Left renal cortex interstitium (tissue), 4 donors: ENCODE measurements around the gene WDR38. TPM values are rescaled to one million over a fixed set of nuclear protein-coding genes. Genes with fewer than 3 reads are reported as not detected.

Source experiments
- DNase-seq, 4 donors: peaks; one replicate each; pipeline ENCODE4 v3.0.0-alpha.2; 2013; ENCODE audit warnings: low read depth in 4 of 4, low spot score in 2 of 4, missing footprints in 1 of 4
- polyA plus RNA-seq, 4 donors: library from polyadenylated mRNA; unstranded; fragments of 120-200 nt; gene quantifications; one replicate each; pipeline ENCODE4 v1.2.1, GENCODE V29; 2013; ENCODE audit not compliant: insufficient read length in 4 of 4

Gene WDR38
- polyA plus RNA-seq, 4 donors, result 0.19 to 0.31 (median 0.30) TPM

GRCh38 chr9:124855944-124856765 lies 2.9 kb downstream of the WDR38 start:
- DNase-seq, result no peak

GRCh38 chr9:124857533-124858162 lies 4.4 kb downstream of the WDR38 start:
- no peak for DNase-seq

GRCh38 chr9:124858330-124859046 lies 5.2 kb downstream of the WDR38 start:
- no peak for DNase-seq

GRCh38 chr9:124859803-124860581 lies 6.7 kb downstream of the WDR38 start:
- no peak for DNase-seq

- no peak for DNase-seq
Observed at GRCh38 chr9:124860582-124861341, 7.5 kb downstream of the WDR38 start.

GRCh38 chr9:124861342-124862229 lies 8.3 kb downstream of the WDR38 start, which contains the start of the genes ARPC5L and RPL35:
TSS of gene ARPC5L (plus strand) at chr9:124862130. CDS start at chr9:124869291, 7,161 bp downstream.
TSS of gene RPL35 (minus strand) at chr9:124861957. CDS start at chr9:124861912, 45 bp downstream.
- DNase-seq, result peak; percentile 77 to 88 (median 83)

- DNase-seq, result no peak
Observed at GRCh38 chr9:124863371-124863871, 10.2 kb downstream of the WDR38 start.

- DNase-seq, result peak in 2 of 4 donors; percentile 64 to 72
Observed at GRCh38 chr9:124868511-124869465, 15.5 kb downstream of the WDR38 start.

- no peak for DNase-seq
Observed at GRCh38 chr9:124869466-124869985, 16.3 kb downstream of the WDR38 start.

GRCh38 chr9:124869986-124870560 lies 16.8 kb downstream of the WDR38 start:
- DNase-seq, result no peak

- DNase-seq, result no peak
Observed at GRCh38 chr9:124870723-124871122, 17.5 kb downstream of the WDR38 start.

- DNase-seq, result no peak
Observed at GRCh38 chr9:124871156-124871561, 17.9 kb downstream of the WDR38 start.

GRCh38 chr9:124873664-124874063 lies 20.4 kb downstream of the WDR38 start:
- no peak for DNase-seq

- no peak for DNase-seq
Observed at GRCh38 chr9:124875501-124875900, 22.2 kb downstream of the WDR38 start.

- no peak for DNase-seq
Observed at GRCh38 chr9:124877021-124877782, 23.9 kb downstream of the WDR38 start.

- no peak for DNase-seq
Observed at GRCh38 chr9:124878021-124878420, 24.8 kb downstream of the WDR38 start.
